Daoy (cell line): ENCODE measurements around the gene ZNF780A. TPM values are rescaled to one million over a fixed set of nuclear protein-coding genes. Genes with fewer than 3 reads are reported as not detected.
A peak's percentile ranks its signal among the peaks of the same experiment; 100 is the strongest.
"Not testable (repeated sequence)": the region's sequence is repeated elsewhere in the genome, so short reads cannot be mapped to it uniquely, and the experiment has no call there.

Experiments
- DNase-seq: peaks from one replicate; pipeline ENCODE4 v3.0.0-alpha.2; 2015; ENCODE audit warnings: low read depth
- total RNA-seq: library from RNA; depleted of rRNA; stranded (reverse); fragments of >200 nt; shearing (Covaris generic); gene quantifications from 2 replicates; pipeline ENCODE4 v1.2.3, GENCODE V29; 2014; rRNA removed

The ZNF780A gene
- 16.1 and 18.5 TPM in 2 replicates for total RNA-seq

DNA sequence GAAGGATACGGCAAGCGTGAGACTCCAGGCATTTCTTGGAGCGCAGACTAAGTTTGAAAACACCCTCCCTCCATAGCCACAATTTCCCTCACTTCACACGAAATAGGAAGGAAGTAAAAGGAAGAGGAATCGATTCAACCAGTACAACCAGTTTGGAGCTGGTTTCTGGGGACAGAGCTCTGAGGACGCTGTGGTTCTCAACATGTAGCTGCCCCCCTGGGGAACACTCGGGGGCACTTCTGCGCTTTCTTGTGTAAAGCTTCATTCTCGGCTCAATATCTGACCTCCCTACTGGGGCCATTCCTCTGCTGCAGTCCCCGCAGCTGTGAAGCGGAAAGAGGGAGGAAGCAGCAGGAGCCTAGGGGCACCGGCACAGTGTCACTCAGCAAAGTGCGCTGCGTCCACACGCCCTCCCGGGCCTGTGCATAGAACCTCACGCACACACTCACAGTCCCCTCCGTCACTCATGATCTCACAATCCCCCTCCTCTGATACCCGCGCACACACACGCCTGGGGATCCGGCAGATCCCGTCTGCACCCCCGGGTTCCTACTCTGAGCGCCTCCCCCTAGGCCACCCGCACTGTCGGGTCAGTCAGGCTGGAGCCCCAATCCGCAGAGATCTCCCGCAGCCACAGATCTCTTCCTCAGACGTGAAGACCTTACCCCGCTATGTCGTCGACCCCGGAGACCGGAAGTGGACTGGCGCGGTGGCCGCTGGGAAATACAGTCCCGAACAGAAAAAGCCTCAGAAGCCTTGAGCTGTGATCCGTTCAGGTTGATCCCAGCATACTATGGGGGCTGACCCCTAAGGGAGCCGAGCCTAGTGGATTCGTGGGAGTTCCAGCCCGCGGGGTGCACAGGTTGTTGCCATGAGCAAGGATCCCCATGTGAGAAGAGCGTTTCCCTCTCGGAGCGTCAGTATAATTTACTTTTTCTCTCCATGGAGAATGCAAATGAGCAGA is at the start of gene ZNF780A:
TSS of gene ZNF780A (minus strand) at position 703 of the 964 bp plus-strand sequence. CDS start 6,190 bp downstream, outside the sequence.
- DNase-seq, result peak; percentile 81

GRCh38 chr19:40139533-40140287 is 49.0 kb upstream of the ZNF780A start:
- peak; percentile 37 for DNase-seq

DNA sequence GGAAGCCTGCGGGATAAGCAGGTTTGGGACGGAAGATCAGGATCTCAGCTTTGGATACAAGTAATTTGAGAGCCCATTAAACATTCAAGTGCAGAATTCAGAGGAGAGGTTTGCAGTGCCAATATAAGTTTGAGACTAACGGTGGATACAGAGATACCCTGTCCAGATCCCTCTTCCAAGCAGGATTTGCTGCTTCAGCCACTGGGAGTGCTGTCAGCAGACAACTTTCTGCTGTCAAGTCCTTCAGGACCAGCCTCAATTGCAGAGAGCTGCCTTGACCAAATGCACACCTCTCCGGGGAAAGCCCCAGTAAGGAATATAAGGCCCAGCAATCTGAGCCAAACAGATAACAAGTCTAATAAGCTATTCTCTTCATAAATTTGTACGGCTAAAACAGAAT is 46.1 kb upstream of the ZNF780A start:
- no peak for DNase-seq

- DNase-seq, result no peak
Observed at GRCh38 chr19:40134866-40135265, 44.1 kb upstream of the ZNF780A start.

DNA sequence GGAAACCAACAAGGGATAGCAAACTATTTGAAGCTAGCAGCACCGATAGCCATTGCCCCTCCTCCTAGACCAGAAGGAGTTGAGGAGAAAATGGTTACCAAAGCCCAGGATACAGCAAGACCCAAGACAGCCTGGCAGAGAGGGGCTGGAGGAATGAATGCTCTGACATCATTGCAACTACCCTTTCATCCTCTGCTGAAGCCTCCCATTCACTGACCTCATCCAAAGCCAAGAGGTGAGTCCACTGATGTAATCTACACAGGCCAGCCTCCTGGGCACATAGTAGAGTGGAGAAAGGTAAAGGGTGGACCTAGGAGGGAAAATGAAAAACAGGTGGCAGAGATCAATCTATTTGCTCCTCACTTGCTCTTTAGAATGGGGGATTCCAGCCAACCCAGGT is 42.7 kb upstream of the ZNF780A start:
- no peak for DNase-seq

DNA sequence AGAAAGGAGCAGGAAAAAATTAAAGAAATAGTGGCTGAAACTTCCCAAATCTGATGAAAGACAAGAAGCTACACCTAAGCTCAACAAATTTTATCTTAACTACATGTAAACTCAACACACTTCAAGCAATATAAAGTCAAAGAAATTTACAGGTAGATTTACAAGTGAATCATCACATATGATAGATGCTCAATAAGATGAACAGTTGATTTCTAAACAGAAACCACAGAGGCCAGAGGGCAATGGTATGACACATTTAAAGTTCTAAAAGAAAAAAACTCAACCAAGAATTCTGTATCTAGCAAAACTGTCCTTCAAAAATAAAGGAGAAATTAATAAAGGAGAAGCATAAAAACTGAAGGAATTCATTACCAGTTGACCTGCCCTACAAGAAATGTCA is 39.3 kb upstream of the ZNF780A start:
- DNase-seq, result no peak

DNA sequence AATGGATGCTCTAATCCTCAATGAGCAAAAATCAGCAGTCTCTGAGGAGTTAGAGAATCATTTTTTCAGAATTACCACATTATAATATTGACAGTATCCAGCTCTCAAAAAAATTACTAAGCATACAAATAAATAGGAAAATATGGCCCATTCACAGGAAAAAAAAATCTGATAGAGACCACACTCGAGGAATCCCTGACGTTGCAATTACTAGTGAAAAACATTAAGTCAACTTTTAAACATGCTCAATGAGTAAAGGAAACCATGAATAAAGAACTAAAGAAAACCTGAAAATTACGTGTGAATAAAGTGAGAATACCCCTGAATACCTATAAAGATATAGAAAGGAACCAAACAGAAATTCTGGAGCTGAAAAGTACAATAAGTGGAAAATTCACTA is 38.7 kb upstream of the ZNF780A start:
- no peak for DNase-seq

DNA sequence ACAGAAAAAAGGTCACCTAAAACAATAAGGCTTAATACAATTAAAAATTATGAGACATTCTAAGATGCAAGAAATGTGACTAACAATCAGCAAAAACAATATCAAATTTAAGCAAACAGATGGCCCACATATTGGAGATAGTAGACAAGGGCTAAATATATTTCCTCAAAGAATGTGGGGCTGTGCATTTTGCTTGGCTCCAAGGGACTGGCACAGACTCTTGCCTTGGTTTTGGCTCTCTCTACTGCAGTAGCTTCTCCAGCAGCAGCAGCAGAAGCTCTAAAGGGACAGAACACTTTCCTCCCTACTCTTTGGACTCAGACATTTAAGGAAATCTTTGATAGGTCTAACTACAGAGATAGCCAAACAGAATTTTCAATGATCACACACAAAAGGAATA is 38.2 kb upstream of the ZNF780A start:
- DNase-seq, result no peak

- no peak for DNase-seq
Observed at GRCh38 chr19:40119380-40119779, 28.6 kb upstream of the ZNF780A start.

- not testable (repeated sequence) for DNase-seq
Observed at GRCh38 chr19:40118638-40119037, 27.9 kb upstream of the ZNF780A start.

- no peak for DNase-seq
Observed at GRCh38 chr19:40116075-40116474, 25.3 kb upstream of the ZNF780A start.

DNA sequence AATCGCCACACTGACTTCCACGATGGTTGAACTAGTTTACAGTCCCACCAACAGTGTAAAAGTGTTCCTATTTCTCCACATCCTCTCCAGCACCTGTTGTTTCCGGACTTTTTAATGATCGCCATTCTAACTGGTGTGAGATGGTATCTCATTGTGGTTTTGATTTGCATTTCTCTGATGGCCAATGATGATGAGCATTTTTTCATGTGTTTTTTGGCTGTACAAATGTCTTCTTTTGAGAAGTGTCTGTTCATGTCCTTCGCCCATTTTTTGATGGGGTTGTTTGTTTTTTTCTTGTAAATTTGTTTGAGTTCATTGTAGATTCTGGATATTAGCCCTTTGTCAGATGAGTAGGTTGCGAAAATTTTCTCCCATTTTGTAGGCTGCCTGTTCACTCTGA is 23.4 kb upstream of the ZNF780A start:
- not testable (repeated sequence) for DNase-seq

GRCh38 chr19:40112271-40112670 is 21.5 kb upstream of the ZNF780A start:
- not testable (repeated sequence) for DNase-seq

DNA sequence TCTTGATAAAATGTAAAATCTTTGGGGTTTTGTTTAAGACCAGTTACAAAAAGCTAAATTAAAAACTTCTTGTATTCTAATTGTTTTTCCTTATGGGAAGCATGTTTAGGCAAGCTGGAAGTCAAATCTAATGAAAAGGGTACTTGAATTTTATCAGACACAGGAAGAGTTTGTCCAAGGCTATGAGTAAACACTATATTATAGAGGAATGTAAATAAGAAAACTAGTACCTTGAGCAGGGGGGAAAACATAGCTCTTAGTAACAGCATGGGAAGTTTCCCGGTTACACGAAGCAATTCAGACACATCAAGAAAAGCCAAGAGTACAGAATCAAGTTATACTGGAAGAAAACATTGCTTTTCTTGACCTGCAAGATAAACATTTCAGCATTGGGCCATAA is 19.8 kb upstream of the ZNF780A start:
- DNase-seq, result no peak

- no peak for DNase-seq
Observed at GRCh38 chr19:40104754-40105153, 14.0 kb upstream of the ZNF780A start.

- DNase-seq, result no peak
Observed at GRCh38 chr19:40103600-40103999, 12.9 kb upstream of the ZNF780A start.

DNA sequence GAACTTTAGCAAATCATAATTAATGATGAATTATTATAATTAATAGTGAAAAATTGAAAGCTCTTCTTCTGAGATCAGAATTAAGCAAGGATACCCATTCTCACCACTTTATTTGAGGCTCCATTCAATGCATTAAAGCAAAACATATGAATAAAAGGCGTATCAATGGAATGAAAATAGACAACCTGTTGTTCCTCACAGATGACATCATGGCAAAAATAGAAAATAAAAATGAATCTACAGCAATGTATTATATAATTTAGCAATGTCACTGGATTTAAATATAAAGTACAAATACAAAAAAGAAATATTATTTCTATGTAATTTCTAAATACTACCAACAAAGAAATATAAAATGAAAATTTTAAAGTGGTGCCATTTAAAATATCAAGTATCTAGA is 11.1 kb upstream of the ZNF780A start:
- no peak for DNase-seq

DNA sequence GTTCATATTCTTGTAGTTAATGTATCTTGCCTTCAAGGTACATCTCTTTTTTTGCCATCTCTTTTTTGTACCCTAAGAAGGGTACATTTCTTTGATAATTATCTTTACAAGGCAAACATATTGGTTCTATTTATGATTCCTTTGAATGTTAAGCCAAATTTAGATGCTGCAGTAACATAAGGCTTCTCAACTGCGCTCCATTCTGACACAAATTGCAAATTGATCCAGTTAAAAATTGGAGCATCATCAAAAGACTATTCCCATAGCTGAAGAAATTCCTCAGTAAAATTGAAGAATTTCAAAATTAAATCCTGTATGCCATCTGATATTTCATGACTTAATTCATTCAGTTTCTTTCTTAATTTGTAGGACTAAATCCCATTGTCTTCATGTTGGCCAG is 2.7 kb upstream of the ZNF780A start:
- DNase-seq, result no peak

- no peak for DNase-seq
Observed at GRCh38 chr19:40091205-40092129, 724 bp upstream of the ZNF780A start.

- DNase-seq, result no peak
Observed at GRCh38 chr19:40089462-40089861, 1.3 kb downstream of the ZNF780A start.

DNA sequence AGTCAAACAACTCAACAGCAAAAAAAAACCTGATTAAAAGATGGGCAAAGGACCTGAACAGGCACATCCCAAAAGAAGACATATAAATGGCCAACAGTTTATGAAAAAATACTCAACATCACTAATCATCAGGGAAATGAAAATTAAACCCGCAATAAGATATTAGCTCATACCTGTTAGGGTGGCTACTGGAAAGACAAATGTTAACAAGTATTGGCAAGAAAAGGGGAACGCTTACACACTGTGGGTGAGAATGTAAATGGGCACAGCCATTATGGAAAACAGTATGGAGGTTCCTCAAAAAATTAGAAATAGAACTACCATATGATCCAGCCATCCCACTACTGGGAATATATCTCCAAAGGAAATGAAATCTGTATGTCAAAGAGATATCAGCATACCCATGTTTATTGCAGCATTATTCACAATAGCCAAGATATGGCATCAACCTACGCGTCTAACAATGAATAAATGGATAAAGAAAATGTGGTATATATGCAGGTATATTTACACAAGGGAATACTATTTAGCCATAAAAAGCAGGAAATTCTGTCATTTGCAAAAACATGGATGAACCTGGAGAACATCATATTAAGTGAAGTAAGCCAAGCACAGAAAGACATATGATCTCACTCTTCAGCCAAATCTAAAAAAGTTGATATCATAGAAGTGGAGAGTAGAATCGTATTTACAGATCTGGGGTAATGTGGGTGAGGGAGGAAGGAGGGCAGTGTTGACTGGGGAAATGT is 2.3 kb downstream of the ZNF780A start:
- no peak for DNase-seq
